OCI-LY7 (cell line): ENCODE results near the gene EEF1E1. TPM values are rescaled to one million over a fixed set of nuclear protein-coding genes. Genes with fewer than 3 reads are reported as not detected.

ENCODE experiments used
- BruUV-seq: library from RNA; stranded (reverse); fragments of 400-500 nt; replicated peaks from 2 replicates; lab custom pipeline; 2021; lab: Mats Ljungman, UMichigan
- CTCF ChIA-PET: fragments of 300-600 bp; sonication (Branson Sonifier 250); formaldehyde crosslinking; loops from one replicate; lab custom pipeline; 2022; ENCODE audit warnings: antibody characterized with exemption; ENCODE audit not compliant: unreplicated experiment; lab: Charles Lee
- POLR2A ChIA-PET: fragments of 300-600 bp; sonication (Branson Sonifier 250); formaldehyde crosslinking; loops from one replicate; lab custom pipeline; 2022; ENCODE audit warnings: antibody characterized with exemption; lab: Charles Lee
- DNase-seq: peaks from one replicate; pipeline ENCODE4 v3.0.0-alpha.2; 2015; ENCODE audit warnings: low spot score
- H2AFZ ChIP-seq: fragments of 200-600 bp; sonication (generic), shearing (Covaris generic); 2 replicates; pipeline ENCODE4 v1.6.1; 2014; ENCODE audit warnings: mild to moderate bottlenecking, antibody characterized with exemption, low read length, moderate library complexity
- H3K27ac ChIP-seq: fragments of 200-600 bp; sonication (generic); 2 replicates; pipeline ENCODE4 v1.5.1; 2014; ENCODE audit warnings: mixed run types, low read depth, mild to moderate bottlenecking, moderate library complexity, low read length, inconsistent platforms; ENCODE audit not compliant: poor library complexity, severe bottlenecking
- H3K36me3 ChIP-seq: fragments of 200-600 bp; sonication (generic); 2 replicates; pipeline ENCODE4 v1.6.1; 2014; ENCODE audit warnings: mild to moderate bottlenecking, antibody characterized with exemption, low read length, moderate library complexity, mixed read lengths; ENCODE audit not compliant: insufficient read depth
- H3K4me1 ChIP-seq: fragments of 200-600 bp; sonication (generic); 2 replicates; pipeline ENCODE4 v1.5.1; 2014; ENCODE audit warnings: mild to moderate bottlenecking, low read length; ENCODE audit not compliant: insufficient read depth, poor library complexity, severe bottlenecking
- H3K4me2 ChIP-seq: fragments of 200-600 bp; sonication (generic); 2 replicates; pipeline ENCODE4 v1.6.1; 2014; ENCODE audit warnings: mild to moderate bottlenecking, low read length
- H3K4me3 ChIP-seq: fragments of 200-600 bp; sonication (generic); 2 replicates; pipeline ENCODE4 v1.5.1; 2014; ENCODE audit warnings: mild to moderate bottlenecking, low read depth, low read length; ENCODE audit not compliant: poor library complexity, severe bottlenecking
- H3K79me2 ChIP-seq: fragments of 200-600 bp; sonication (generic); 2 replicates; pipeline ENCODE4 v1.6.1; 2016; ENCODE audit warnings: low read depth, mild to moderate bottlenecking, low read length, moderate library complexity, mixed read lengths; ENCODE audit not compliant: insufficient read depth
- H3K9me2 ChIP-seq: fragments of 200-600 bp; sonication (generic); 2 replicates; pipeline ENCODE4 v1.6.1; 2016; ENCODE audit warnings: mild to moderate bottlenecking, low read length, mixed read lengths; ENCODE audit not compliant: insufficient read depth
- H3K9me3 ChIP-seq: fragments of 200-600 bp; sonication (generic); 2 replicates; pipeline ENCODE4 v1.6.1; 2014; ENCODE audit warnings: mild to moderate bottlenecking, mixed run types, low read length, mixed read lengths
- H4K20me1 ChIP-seq: fragments of 200-600 bp; sonication (generic); 2 replicates; pipeline ENCODE4 v1.6.1; 2014; ENCODE audit warnings: mild to moderate bottlenecking, antibody characterized with exemption, low read length, moderate library complexity, mixed read lengths; ENCODE audit not compliant: insufficient read depth
- EZH2phosphoT487 ChIP-seq: fragments of 200-600 bp; sonication (generic); IDR thresholded peaks from 2 replicates; pipeline ENCODE4 v1.6.1; 2018; ENCODE audit warnings: low read depth, borderline replicate concordance, mild to moderate bottlenecking, mixed run types, antibody characterized with exemption, low read length, moderate library complexity, mixed read lengths
- intact Hi-C: fragments of 100-400 bp; cut with micrococcal nuclease; formaldehyde crosslinking; loops from one replicate; pipeline ENCODE4 v1.10.0; 2022; ENCODE audit not compliant: unreplicated experiment
- total RNA-seq, 2 experiments: library from RNA; depleted of rRNA in 1 of 2; stranded (reverse); fragments of >200 nt in 1 of 2; shearing (Covaris generic) in 1 of 2; gene quantifications; 2 replicates each; pipeline ENCODE4 v1.2.3, GENCODE V29; 2014 to 2022
- TF ChIP-seq, protein P1 (sequence below): fragments of 200-600 bp; sonication (generic); conservative IDR thresholded peaks from 2 replicates; pipeline ENCODE4 v1.5.1; 2014; ENCODE audit warnings: mild to moderate bottlenecking, antibody characterized with exemption, low read length, moderate library complexity, mixed read lengths

EEF1E1 gene
- total RNA-seq, 2 experiments from 2014 or later: 68.0 to 70.9 TPM

DNA sequence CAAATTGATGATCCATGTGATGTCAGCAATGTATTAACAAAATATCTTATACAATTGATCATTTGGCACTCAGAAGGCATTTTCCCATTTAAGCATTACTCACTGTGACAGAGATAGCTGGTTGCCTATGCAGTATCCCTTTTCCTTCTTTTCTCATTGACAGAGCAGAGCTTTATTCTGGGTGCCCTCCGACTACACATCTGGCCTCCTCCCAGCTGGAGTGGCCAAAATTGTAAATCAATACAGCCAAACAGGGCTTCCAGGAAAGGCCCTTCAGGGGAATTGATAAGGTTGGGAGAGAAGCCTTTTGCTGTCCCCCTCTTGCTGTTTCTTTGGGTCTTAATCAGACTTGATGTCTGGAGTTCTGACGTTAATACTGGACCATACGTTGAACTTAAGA, 28.6 kb downstream of the EEF1E1 start:
- H3K9me3 ChIP-seq: no peaks in the 10 kb centered on the region
- H3K4me2 ChIP-seq: no peak overlapping the region
- TF ChIP-seq EZH2phosphoT487: no peak
- TF ChIP-seq, protein P1, sequence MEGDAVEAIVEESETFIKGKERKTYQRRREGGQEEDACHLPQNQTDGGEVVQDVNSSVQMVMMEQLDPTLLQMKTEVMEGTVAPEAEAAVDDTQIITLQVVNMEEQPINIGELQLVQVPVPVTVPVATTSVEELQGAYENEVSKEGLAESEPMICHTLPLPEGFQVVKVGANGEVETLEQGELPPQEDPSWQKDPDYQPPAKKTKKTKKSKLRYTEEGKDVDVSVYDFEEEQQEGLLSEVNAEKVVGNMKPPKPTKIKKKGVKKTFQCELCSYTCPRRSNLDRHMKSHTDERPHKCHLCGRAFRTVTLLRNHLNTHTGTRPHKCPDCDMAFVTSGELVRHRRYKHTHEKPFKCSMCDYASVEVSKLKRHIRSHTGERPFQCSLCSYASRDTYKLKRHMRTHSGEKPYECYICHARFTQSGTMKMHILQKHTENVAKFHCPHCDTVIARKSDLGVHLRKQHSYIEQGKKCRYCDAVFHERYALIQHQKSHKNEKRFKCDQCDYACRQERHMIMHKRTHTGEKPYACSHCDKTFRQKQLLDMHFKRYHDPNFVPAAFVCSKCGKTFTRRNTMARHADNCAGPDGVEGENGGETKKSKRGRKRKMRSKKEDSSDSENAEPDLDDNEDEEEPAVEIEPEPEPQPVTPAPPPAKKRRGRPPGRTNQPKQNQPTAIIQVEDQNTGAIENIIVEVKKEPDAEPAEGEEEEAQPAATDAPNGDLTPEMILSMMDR: no peak
- H3K4me3 ChIP-seq: no peak overlapping the region
- H2AFZ ChIP-seq: no peak overlapping the region
- no peaks in the 10 kb centered on the region for H4K20me1 ChIP-seq
- peaks cover 10% of the 10 kb centered on the region for H3K36me3 ChIP-seq
- no peak overlapping the region for H3K27ac ChIP-seq
- no peak for DNase-seq
- CTCF ChIA-PET: no interaction called here
- no peaks in the 10 kb centered on the region for H3K9me2 ChIP-seq
- intact Hi-C loops: no loop called here
- no TSS peak for BruUV-seq
- POLR2A ChIA-PET: interaction anchor here (1.0 kb wide), 1 partner anchor 10 kb away, joined by 4 read pairs; the partner anchor contains the start of gene BLOC1S5
- H3K79me2 ChIP-seq: no peaks in the 10 kb centered on the region
- H3K4me1 ChIP-seq: no peaks in the 10 kb centered on the region

DNA sequence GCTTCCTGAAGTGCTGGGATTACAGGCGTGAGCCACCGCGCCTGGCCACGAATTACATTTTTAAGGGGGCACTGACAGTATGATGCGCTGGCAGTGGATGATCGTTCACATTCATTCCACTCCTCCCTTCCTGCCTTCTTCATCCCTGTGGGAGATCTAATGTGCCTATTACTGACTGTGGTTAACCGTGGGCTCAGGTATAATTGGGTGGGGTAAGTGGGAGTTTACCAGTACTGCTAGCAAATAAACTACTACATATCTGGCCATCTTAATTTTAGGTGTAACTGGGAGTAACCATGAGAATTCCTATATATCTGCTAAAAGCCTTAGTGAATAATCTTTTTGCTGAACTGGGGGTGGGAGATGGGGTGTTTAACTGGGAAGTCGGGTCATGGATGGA, 31.6 kb downstream of the EEF1E1 start:
- peaks cover 3% of the 10 kb centered on the region for H3K4me1 ChIP-seq
- no peaks in the 10 kb centered on the region for H3K36me3 ChIP-seq
- H3K4me3 ChIP-seq: no peak overlapping the region
- DNase-seq: no peak
- H3K27ac ChIP-seq: no peak overlapping the region
- H3K79me2 ChIP-seq: no peaks in the 10 kb centered on the region
- no peaks in the 10 kb centered on the region for H4K20me1 ChIP-seq
- ChIA-PET POLR2A (no interaction called here), CTCF (no interaction called here)
- H3K9me3 ChIP-seq: no peaks in the 10 kb centered on the region
- H2AFZ ChIP-seq: no peak overlapping the region
- no TSS peak for BruUV-seq
- no peaks in the 10 kb centered on the region for H3K9me2 ChIP-seq
- TF ChIP-seq EZH2phosphoT487: no peak
- TF ChIP-seq, protein P1: no peak
- no peak overlapping the region for H3K4me2 ChIP-seq
- intact Hi-C loops: no loop called here

DNA sequence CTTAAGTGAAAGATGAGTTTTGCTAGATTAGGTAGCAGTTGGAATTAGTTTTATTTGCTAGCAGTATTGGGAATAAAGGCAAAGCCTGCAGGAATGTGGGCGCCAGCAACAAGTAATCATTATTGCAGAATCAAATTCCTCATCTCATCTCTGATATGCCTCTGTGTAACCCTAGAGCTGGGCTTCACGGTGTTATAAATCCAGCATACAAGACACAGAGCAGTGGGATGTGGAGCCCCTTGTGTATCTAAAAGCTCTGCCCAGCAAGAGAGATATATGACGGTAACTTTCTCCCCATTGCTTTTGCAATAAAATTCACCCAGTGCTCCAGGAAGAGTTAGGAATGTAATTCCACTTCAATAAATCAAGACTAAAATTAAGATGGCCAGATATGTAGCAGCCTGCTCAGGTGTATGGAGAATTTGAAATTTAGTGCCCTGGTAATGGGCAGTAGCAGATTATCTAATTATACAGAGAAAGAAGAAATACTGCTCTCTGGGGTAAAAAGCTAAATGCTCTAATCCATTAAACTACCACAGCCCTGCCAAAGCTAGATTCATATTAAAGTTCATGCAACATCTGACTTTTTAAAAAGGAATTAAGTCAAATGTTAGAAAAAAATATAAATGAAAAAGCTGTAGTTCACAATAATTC, 32.6 kb downstream of the EEF1E1 start:
- no TSS peak for BruUV-seq
- intact Hi-C loops: no loop called here
- CTCF ChIA-PET: no interaction called here

More for the DNA sequence above, 32.6 kb downstream of the EEF1E1 start:
- Histone ChIP-seq H2AFZ (no peak overlapping the region), H3K4me3 (no peak overlapping the region), H3K79me2 (no peaks in the 10 kb centered on the region), H4K20me1 (no peaks in the 10 kb centered on the region), H3K4me1 (peaks cover 12% of the 10 kb centered on the region), H3K9me2 (no peaks in the 10 kb centered on the region; the same call in 1 of the 2 replicates), H3K27ac (no peak overlapping the region), H3K4me2 (no peak overlapping the region), H3K9me3 (no peaks in the 10 kb centered on the region), H3K36me3 (no peaks in the 10 kb centered on the region)
- POLR2A ChIA-PET: interaction anchor here (0.6 to 0.7 kb wide), 4 partner anchors 9 to 745 kb away, joined by 3 to 5 read pairs (median 3); no protein-coding TSS in a partner anchor
- TF ChIP-seq, protein P1: no peak
- TF ChIP-seq EZH2phosphoT487: no peak
- no peak for DNase-seq
